MCF 10A (cell line): Measurements from ENCODE around the gene LRRK1. TPM values are rescaled to one million over a fixed set of nuclear protein-coding genes. Genes with fewer than 3 reads are reported as not detected.

ENCODE experiments used
- BruUV-seq: library from RNA; stranded (reverse); fragments of 400-500 nt; replicated peaks from 2 replicates; lab custom pipeline; 2021; lab: Mats Ljungman, UMichigan
- CTCF ChIA-PET: fragments of 300-600 bp; sonication (Branson Sonifier 250); formaldehyde crosslinking; extraction: SDS; loops from one replicate; lab custom pipeline; 2021; ENCODE audit warnings: antibody characterized with exemption, inconsistent platforms; lab: Yijun Ruan, JAX
- POLR2A ChIA-PET: fragments of 300-600, 350-650 bp; sonication (Branson Sonifier 250); formaldehyde crosslinking; extraction: SDS; loops from one replicate; lab custom pipeline; 2020; ENCODE audit warnings: antibody characterized with exemption, inconsistent platforms; lab: Yijun Ruan, JAX
- DNase-seq: peaks from one replicate; pipeline ENCODE4 v3.0.0-alpha.2; 2018; ENCODE audit not compliant: unreplicated experiment
- H3K27ac Mint-ChIP-seq: one replicate; pipeline ENCODE4 v1.8.0; 2022; ENCODE audit warnings: mild to moderate bottlenecking, low read depth, mixed read lengths; ENCODE audit not compliant: unreplicated experiment
- H3K27me3 Mint-ChIP-seq: one replicate; pipeline ENCODE4 v1.8.0; 2022; ENCODE audit warnings: mixed read lengths; ENCODE audit not compliant: insufficient read depth, unreplicated experiment
- H3K36me3 Mint-ChIP-seq: one replicate; pipeline ENCODE4 v1.8.0; 2022; ENCODE audit warnings: mild to moderate bottlenecking, moderate library complexity, mixed read lengths; ENCODE audit not compliant: insufficient read depth, unreplicated experiment
- H3K4me1 Mint-ChIP-seq: one replicate; pipeline ENCODE4 v1.8.0; 2022; ENCODE audit warnings: mixed read lengths; ENCODE audit not compliant: insufficient read depth, unreplicated experiment
- H3K4me3 Mint-ChIP-seq: one replicate; pipeline ENCODE4 v1.8.0; 2022; ENCODE audit warnings: mild to moderate bottlenecking, moderate library complexity, mixed read lengths; ENCODE audit not compliant: unreplicated experiment
- H3K9me3 Mint-ChIP-seq: one replicate; pipeline ENCODE4 v1.8.0; 2022; ENCODE audit warnings: mixed read lengths; ENCODE audit not compliant: unreplicated experiment
- intact Hi-C: fragments of 100-400 bp; cut with micrococcal nuclease; formaldehyde crosslinking; loops from 2 replicates; pipeline ENCODE4 v1.14.1; 2022
- total RNA-seq: library from RNA; stranded (reverse); gene quantifications from 2 replicates; pipeline ENCODE4 v1.2.3, GENCODE V29; 2022
- TF ChIP-seq, protein P1 (sequence below): fragments of 200-600 bp; IDR thresholded peaks from one replicate; pipeline ENCODE4 v1.8.0; 2022; ENCODE audit warnings: antibody characterized with exemption, mild to moderate bottlenecking; ENCODE audit not compliant: unreplicated experiment

The LRRK1 gene
- total RNA-seq, 1 experiment from 2014 or later: 15.4 TPM

DNA sequence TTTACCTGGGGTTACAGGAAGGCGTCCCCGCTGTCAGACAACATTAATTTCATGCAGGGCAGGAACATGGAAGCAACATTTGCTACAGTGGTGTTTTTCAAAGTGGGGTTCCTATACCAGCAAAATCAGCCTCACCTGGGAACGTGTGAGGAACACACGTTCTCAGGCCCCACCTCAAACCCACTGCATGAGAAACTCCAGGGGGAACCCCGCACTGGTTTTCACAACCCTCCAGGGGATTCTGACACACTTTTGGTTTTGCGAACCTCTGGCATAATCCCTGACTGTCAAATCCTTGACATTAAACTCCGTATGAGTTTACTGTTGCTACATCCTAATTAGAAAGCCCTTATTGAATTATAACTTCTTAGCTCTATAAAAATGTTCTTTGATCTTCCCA is 127.7 kb downstream of the LRRK1 start:
- no peaks in the 10 kb centered on the region for H3K4me1 Mint-ChIP-seq
- TF ChIP-seq, protein P1, sequence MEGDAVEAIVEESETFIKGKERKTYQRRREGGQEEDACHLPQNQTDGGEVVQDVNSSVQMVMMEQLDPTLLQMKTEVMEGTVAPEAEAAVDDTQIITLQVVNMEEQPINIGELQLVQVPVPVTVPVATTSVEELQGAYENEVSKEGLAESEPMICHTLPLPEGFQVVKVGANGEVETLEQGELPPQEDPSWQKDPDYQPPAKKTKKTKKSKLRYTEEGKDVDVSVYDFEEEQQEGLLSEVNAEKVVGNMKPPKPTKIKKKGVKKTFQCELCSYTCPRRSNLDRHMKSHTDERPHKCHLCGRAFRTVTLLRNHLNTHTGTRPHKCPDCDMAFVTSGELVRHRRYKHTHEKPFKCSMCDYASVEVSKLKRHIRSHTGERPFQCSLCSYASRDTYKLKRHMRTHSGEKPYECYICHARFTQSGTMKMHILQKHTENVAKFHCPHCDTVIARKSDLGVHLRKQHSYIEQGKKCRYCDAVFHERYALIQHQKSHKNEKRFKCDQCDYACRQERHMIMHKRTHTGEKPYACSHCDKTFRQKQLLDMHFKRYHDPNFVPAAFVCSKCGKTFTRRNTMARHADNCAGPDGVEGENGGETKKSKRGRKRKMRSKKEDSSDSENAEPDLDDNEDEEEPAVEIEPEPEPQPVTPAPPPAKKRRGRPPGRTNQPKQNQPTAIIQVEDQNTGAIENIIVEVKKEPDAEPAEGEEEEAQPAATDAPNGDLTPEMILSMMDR: no peak
- CTCF ChIA-PET: interaction anchor here (0.6 kb wide), 1 partner anchor 473 kb away, joined by 3 read pairs; no protein-coding TSS in a partner anchor
- BruUV-seq: no TSS peak
- H3K4me3 Mint-ChIP-seq: no peak overlapping the region
- intact Hi-C loops: no loop called here
- POLR2A ChIA-PET: no interaction called here
- DNase-seq: no peak
- peaks cover 5% of the 10 kb centered on the region for H3K9me3 Mint-ChIP-seq
- H3K36me3 Mint-ChIP-seq: peaks cover 24% of the 10 kb centered on the region
- H3K27me3 Mint-ChIP-seq: no peaks in the 10 kb centered on the region
- H3K27ac Mint-ChIP-seq: no peak overlapping the region

DNA sequence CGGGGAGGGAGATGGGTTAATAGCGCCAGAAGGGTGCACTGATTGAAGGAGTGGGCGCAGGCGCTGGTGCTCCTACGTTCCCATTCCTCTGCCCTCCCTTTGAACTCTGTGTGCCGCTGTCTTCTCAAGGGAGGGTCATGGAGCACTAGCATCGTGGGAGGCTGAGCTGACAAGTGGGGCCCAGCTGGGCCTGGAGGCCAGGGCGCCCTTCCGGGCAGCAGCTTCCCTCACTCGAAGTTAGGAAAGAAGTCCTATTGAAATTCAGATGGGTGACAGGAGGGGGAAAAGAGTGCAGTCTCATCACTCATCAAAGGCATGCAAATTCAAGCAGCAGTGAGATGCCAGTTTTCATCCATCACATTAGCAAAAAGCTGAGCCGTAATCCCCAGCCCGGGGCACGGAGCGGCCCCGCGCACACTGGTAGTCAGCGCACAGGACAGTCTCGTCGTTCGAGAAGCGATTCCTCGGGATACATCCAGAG is 128.2 kb downstream of the LRRK1 start:
- BruUV-seq: no TSS peak
- TF ChIP-seq, protein P1: no peak
- Mint-ChIP-seq H3K4me1 (no peaks in the 10 kb centered on the region), H3K36me3 (peaks cover 24% of the 10 kb centered on the region), H3K9me3 (peaks cover under 1% of the 10 kb centered on the region), H3K27me3 (no peaks in the 10 kb centered on the region), H3K4me3 (no peak overlapping the region), H3K27ac (no peak overlapping the region)
- intact Hi-C loops: no loop called here
- CTCF ChIA-PET: interaction anchor here (0.6 kb wide), 1 partner anchor 333 kb away, joined by 4 read pairs; no protein-coding TSS in a partner anchor
- POLR2A ChIA-PET: interaction anchor here (1.1 kb wide), 1 partner anchor 8 kb away, joined by 5 read pairs; no protein-coding TSS in a partner anchor
- DNase-seq: no peak

DNA sequence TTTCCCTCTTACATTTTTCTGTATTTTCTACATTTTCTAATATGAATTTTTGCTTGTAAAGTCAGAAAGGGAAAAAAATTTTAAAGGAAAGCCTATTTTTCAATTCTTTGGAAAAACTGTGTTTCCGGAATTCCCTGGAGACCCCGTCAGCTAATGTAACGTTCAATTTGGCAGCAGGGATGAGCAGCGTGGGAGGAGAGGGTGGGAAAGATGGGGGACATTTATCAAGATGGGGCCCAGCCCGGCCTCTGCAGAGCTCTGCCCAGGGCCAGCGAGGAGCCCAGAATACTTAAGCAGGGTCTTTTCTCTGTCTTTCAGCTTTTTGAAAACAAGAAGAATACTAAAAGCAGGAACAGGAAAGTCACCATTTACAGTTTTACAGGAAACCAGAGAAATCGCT is 129.0 kb downstream of the LRRK1 start:
- no peak for DNase-seq
- no peak overlapping the region for H3K4me3 Mint-ChIP-seq
- H3K4me1 Mint-ChIP-seq: no peaks in the 10 kb centered on the region
- H3K27ac Mint-ChIP-seq: no peak overlapping the region
- intact Hi-C loops: no loop called here
- TF ChIP-seq, protein P1: no peak
- H3K27me3 Mint-ChIP-seq: no peaks in the 10 kb centered on the region
- no peaks in the 10 kb centered on the region for H3K9me3 Mint-ChIP-seq
- ChIA-PET CTCF (interaction anchor here (0.6 kb wide), 2 partner anchors 28 to 40 kb away, joined by 3 read pairs; no protein-coding TSS in a partner anchor), POLR2A (interaction anchor here (1.1 kb wide), 1 partner anchor 9 kb away, joined by 5 read pairs; no protein-coding TSS in a partner anchor)
- no TSS peak for BruUV-seq
- peaks cover 16% of the 10 kb centered on the region for H3K36me3 Mint-ChIP-seq

DNA sequence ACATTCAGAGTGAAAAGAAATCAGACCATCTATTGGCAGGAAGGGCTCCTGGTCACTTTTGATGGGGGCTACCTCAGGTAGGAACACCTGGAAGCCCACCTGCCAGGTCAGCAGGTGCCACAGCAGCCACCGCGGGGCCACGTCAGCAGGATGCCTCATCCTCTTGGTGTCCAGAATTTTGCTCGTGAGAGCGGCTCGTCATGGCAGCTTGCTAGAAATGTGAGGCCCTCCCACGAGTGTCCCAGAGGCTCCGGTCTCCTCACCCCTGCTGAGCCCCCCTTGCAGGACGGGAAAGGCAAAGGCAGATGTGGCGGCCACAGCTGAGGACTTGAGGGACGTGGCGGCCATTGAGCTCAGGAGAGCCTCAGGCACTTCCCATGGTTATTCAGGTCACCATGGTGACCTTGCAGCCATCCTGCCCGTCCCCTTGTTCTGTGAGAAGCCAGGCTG is 129.4 kb downstream of the LRRK1 start:
- no peaks in the 10 kb centered on the region for H3K4me1 Mint-ChIP-seq
- H3K27me3 Mint-ChIP-seq: no peaks in the 10 kb centered on the region
- POLR2A ChIA-PET: interaction anchor here (1.1 kb wide), 1 partner anchor 10 kb away, joined by 5 read pairs; no protein-coding TSS in a partner anchor
- no TSS peak for BruUV-seq
- CTCF ChIA-PET: interaction anchor here (0.6 kb wide), 1 partner anchor 40 kb away, joined by 3 read pairs; no protein-coding TSS in a partner anchor
- no peak overlapping the region for H3K27ac Mint-ChIP-seq
- no peaks in the 10 kb centered on the region for H3K9me3 Mint-ChIP-seq
- DNase-seq: no peak
- TF ChIP-seq, protein P1: no peak
- intact Hi-C loops: no loop called here
- peaks cover 13% of the 10 kb centered on the region for H3K36me3 Mint-ChIP-seq
- H3K4me3 Mint-ChIP-seq: no peak overlapping the region
